Right ventricle myocardium inferior (tissue), 1 donor: ENCODE measurements around the gene COL15A1. TPM values are rescaled to one million over a fixed set of nuclear protein-coding genes. Genes with fewer than 3 reads are reported as not detected.

ENCODE experiments used
- ATAC-seq: fragments of 200-7000 bp; cut with Tn5 transposase; one replicate; pipeline ENCODE4 v1.9.1; 2020; ENCODE audit warnings: mild to moderate bottlenecking, moderate library complexity
- DNase-seq: peaks from one replicate; pipeline ENCODE4 v3.0.0; 2021; ENCODE audit errors: missing footprints
- intact Hi-C: fragments of 100-400 bp; cut with DNase I; formaldehyde crosslinking; loops from one replicate; pipeline ENCODE4 v1.11.0; 2022
- total RNA-seq: library from RNA; stranded (reverse); fragmentation: NEBNext Ultra II Directional; extraction: Animal tissue kit (Norgen Biotek cat#: 25700); gene quantifications from one replicate; pipeline ENCODE4 v1.2.1, GENCODE V29; 2021
- donor health status: DM: no; HTN: yes; CAD: no; lungs with severe emphysema.

Gene COL15A1
- total RNA-seq, 1 donor from 2014 or later = 58.3 TPM

- DNase-seq (no peak), ATAC-seq (no peak)
- intact Hi-C loops = no loop called here
These were observed 91.6 kb downstream of the COL15A1 start for GRCh38 chr9:99035313-99035712.

GRCh38 chr9:99037769-99038483 is 94.2 kb downstream of the COL15A1 start:
- DNase-seq = no peak
- ATAC-seq = no peak
- intact Hi-C loops = no loop called here

GRCh38 chr9:99038484-99038820 is 94.7 kb downstream of the COL15A1 start:
- ATAC-seq (no peak), DNase-seq (no peak)
- intact Hi-C loops = no loop called here

- ATAC-seq = no peak
- DNase-seq = no peak
- intact Hi-C loops = no loop called here
These were observed 95.9 kb downstream of the COL15A1 start for GRCh38 chr9:99039505-99040182.

GRCh38 chr9:99040251-99040900 is 96.7 kb downstream of the COL15A1 start:
- ATAC-seq (no peak), DNase-seq (no peak)
- intact Hi-C loops = no loop called here

GRCh38 chr9:99040911-99041582 is 97.3 kb downstream of the COL15A1 start:
- intact Hi-C loops = no loop called here
- ATAC-seq = no peak
- DNase-seq = no peak

GRCh38 chr9:99041618-99042017 is 97.9 kb downstream of the COL15A1 start:
- intact Hi-C loops = loop anchor here (2.0 kb wide), 1 partner anchor 67 kb away; no protein-coding TSS in a partner anchor
- ATAC-seq = no peak
- DNase-seq = no peak

- ATAC-seq = no peak
- no peak for DNase-seq
- intact Hi-C loops = loop anchor here (2.0 kb wide), 1 partner anchor 68 kb away; no protein-coding TSS in a partner anchor
These were observed 98.9 kb downstream of the COL15A1 start for GRCh38 chr9:99042620-99043019.

GRCh38 chr9:99044827-99045226 is 101.1 kb downstream of the COL15A1 start:
- intact Hi-C loops = no loop called here

GRCh38 chr9:99046068-99046467 is 102.4 kb downstream of the COL15A1 start:
- intact Hi-C loops = no loop called here
- DNase-seq (no peak), ATAC-seq (no peak)

More at GRCh38 chr9:99044827-99045226, 101.1 kb downstream of the COL15A1 start:
- ATAC-seq (no peak), DNase-seq (no peak)

- intact Hi-C loops = no loop called here
- DNase-seq (no peak), ATAC-seq (no peak)
These were observed 102.9 kb downstream of the COL15A1 start for GRCh38 chr9:99046542-99047071.

- ATAC-seq (no peak), DNase-seq (no peak)
- intact Hi-C loops = no loop called here
These were observed 105.5 kb downstream of the COL15A1 start for GRCh38 chr9:99049228-99049627.

GRCh38 chr9:99049641-99050040 is 105.9 kb downstream of the COL15A1 start:
- no peak for DNase-seq

GRCh38 chr9:99050292-99050911 is 106.7 kb downstream of the COL15A1 start:
- DNase-seq (no peak), ATAC-seq (no peak)
- intact Hi-C loops = no loop called here

More at GRCh38 chr9:99049641-99050040, 105.9 kb downstream of the COL15A1 start:
- intact Hi-C loops = no loop called here
- no peak for ATAC-seq

- DNase-seq (no peak), ATAC-seq (no peak)
- intact Hi-C loops = no loop called here
These were observed 107.2 kb downstream of the COL15A1 start for GRCh38 chr9:99050924-99051323.

- ATAC-seq = no peak
These were observed 107.7 kb downstream of the COL15A1 start for GRCh38 chr9:99051406-99051805.

GRCh38 chr9:99051851-99052250 is 108.1 kb downstream of the COL15A1 start:
- intact Hi-C loops = no loop called here
- DNase-seq = no peak
- ATAC-seq = no peak

More at GRCh38 chr9:99051406-99051805, 107.7 kb downstream of the COL15A1 start:
- DNase-seq = no peak
- intact Hi-C loops = no loop called here

GRCh38 chr9:99052815-99053715 is 109.4 kb downstream of the COL15A1 start:
- intact Hi-C loops = no loop called here
- DNase-seq (no peak), ATAC-seq (no peak)
